PC-3 (cell line): Measurements from ENCODE around the gene CHKB. TPM values are rescaled to one million over a fixed set of nuclear protein-coding genes. Genes with fewer than 3 reads are reported as not detected.

Experiments used
- ATAC-seq: fragments of 200-7000 bp; cut with Tn5 transposase; 2 replicates; pipeline ENCODE4 v1.9.1; 2020; ENCODE audit warnings: mild to moderate bottlenecking, moderate library complexity
- BruUV-seq: library from RNA; stranded (reverse); fragments of 400-500 nt; replicated peaks from 2 replicates; lab custom pipeline; 2021; lab: Mats Ljungman, UMichigan
- CTCF ChIA-PET: fragments of 300-600 bp; sonication (Branson Sonifier 250); formaldehyde crosslinking; loops from one replicate; lab custom pipeline; 2022; ENCODE audit warnings: antibody characterized with exemption; lab: Charles Lee
- POLR2A ChIA-PET: fragments of 300-600 bp; sonication (Branson Sonifier 250); formaldehyde crosslinking; loops from one replicate; lab custom pipeline; 2022; ENCODE audit warnings: antibody characterized with exemption; ENCODE audit not compliant: unreplicated experiment; lab: Charles Lee
- DNase-seq: peaks from one replicate; pipeline ENCODE4 v3.0.0-alpha.2; 2015
- H2AFZ ChIP-seq: fragments of 300-600 bp; sonication (generic); 2 replicates; pipeline ENCODE4 v1.6.0; 2016; ENCODE audit warnings: antibody characterized with exemption, low read length
- H3F3A ChIP-seq: fragments of 300-600 bp; sonication (generic); one replicate; pipeline ENCODE4 v1.6.0; 2017; ENCODE audit warnings: antibody characterized with exemption, low read length, control low read depth, mild to moderate bottlenecking; ENCODE audit not compliant: unreplicated experiment
- H3K27ac ChIP-seq: fragments of 300-600 bp; sonication (generic); 2 replicates; pipeline ENCODE4 v1.5.1; 2016; ENCODE audit warnings: mild to moderate bottlenecking, low read length
- H3K27me3 ChIP-seq: fragments of 300-600 bp; sonication (generic); 2 replicates; pipeline ENCODE4 v1.6.1; 2016; ENCODE audit warnings: low read length, mixed read lengths
- H3K36me3 ChIP-seq: fragments of 300-600 bp; sonication (generic); 2 replicates; pipeline ENCODE4 v1.6.1; 2016; ENCODE audit warnings: low read depth, mixed run types, low read length, mixed read lengths
- H3K4me1 ChIP-seq: fragments of 300-600 bp; sonication (generic); 2 replicates; pipeline ENCODE4 v1.5.1; 2016; ENCODE audit warnings: low read length; ENCODE audit not compliant: insufficient read depth
- H3K4me2 ChIP-seq: fragments of 300-600 bp; sonication (generic); 2 replicates; pipeline ENCODE4 v1.6.0; 2016; ENCODE audit warnings: low read length
- H3K4me3 ChIP-seq: fragments of 300-600 bp; sonication (generic); 2 replicates; pipeline ENCODE4 v1.5.1; 2016; ENCODE audit warnings: mild to moderate bottlenecking, low read length, mixed read lengths
- H3K79me2 ChIP-seq: fragments of 300-600 bp; sonication (generic); 2 replicates; pipeline ENCODE4 v1.6.1; 2017; ENCODE audit warnings: low read length, mixed read lengths
- H3K9ac ChIP-seq: fragments of 300-600 bp; sonication (generic); 2 replicates; pipeline ENCODE4 v1.6.0; 2016; ENCODE audit warnings: mild to moderate bottlenecking, low read length
- H3K9me2 ChIP-seq: fragments of 300-600 bp; sonication (generic); replicated peaks from 2 replicates; pipeline ENCODE4 v1.6.1; 2016; ENCODE audit warnings: mixed run types, low read length, mixed read lengths
- H3K9me3 ChIP-seq: fragments of 300-600 bp; sonication (generic); 2 replicates; pipeline ENCODE4 v1.6.1; 2016; ENCODE audit warnings: low read length, mixed read lengths
- H4K20me1 ChIP-seq: fragments of 300-600 bp; sonication (generic); 2 replicates; pipeline ENCODE4 v1.6.1; 2016; ENCODE audit warnings: low read length, mixed read lengths
- EZH2 ChIP-seq: fragments of 300-600 bp; sonication (generic); IDR thresholded peaks from one replicate; pipeline ENCODE4 v1.6.1; 2017; ENCODE audit warnings: antibody characterized with exemption, mild to moderate bottlenecking, low read length; ENCODE audit not compliant: unreplicated experiment
- EZH2phosphoT487 ChIP-seq: fragments of 300-600 bp; sonication (generic); IDR thresholded peaks from 2 replicates; pipeline ENCODE4 v1.6.1; 2018; ENCODE audit warnings: mild to moderate bottlenecking, antibody characterized with exemption, low read length, borderline replicate concordance
- intact Hi-C: fragments of 100-400 bp; cut with micrococcal nuclease; formaldehyde crosslinking; loops from 2 replicates; pipeline ENCODE4 v1.9.0; 2023
- total RNA-seq: library from RNA; depleted of rRNA; stranded (reverse); fragments of >200 nt; gene quantifications from 2 replicates; pipeline ENCODE4 v1.2.3, GENCODE V29; 2014
- TF ChIP-seq, protein P1 (sequence below): fragments of 300-600 bp; sonication (generic); conservative IDR thresholded peaks from 2 replicates; pipeline ENCODE4 v1.5.1; 2017; ENCODE audit warnings: antibody characterized with exemption, low read depth, mild to moderate bottlenecking, low read length

Gene CHKB
- total RNA-seq, 1 experiment from 2014 or later: 31.5 TPM

DNA sequence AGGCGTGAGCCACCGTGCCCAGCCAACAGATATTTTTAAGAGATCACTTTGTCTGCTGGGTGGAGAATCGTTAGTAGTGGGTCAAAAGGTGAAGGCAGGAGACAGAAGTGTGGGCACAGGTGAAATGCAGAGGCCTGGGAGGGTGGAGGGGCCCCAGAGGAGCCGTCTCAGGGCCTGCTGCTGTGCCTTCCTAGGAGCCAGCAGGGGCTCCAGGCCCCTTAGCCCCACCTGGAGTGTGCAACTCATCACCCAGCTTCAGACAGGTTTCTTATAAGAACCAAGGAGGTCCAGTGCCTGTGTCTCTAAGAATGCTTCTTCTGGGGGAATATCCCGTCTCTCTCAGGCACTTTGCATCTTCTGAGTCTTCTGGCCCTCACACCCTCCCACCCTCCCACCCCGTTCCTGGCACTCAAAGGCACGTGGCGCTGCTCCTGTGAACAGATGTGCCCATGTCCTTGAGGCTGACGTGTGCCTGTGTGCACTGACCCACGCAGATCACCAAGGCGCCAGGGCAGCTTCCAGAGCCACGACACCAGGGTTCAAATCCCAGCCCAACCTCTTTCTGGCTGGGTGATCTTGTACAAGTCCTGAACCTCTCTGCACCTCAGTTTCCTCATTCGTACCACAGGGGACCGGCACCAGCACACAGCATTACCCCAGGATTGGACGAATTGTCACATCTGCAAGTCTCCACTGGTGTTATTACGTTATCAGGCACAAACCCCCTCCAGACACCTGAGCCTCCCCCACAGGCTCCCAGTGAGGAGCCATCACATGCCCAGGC, 41.9 kb upstream of the CHKB start:
- no peaks in the 10 kb centered on the region for H3K36me3 ChIP-seq
- BruUV-seq: no TSS peak
- no peak overlapping the region for H3K27ac ChIP-seq
- no peaks in the 10 kb centered on the region for H3K27me3 ChIP-seq
- TF ChIP-seq, protein P1, sequence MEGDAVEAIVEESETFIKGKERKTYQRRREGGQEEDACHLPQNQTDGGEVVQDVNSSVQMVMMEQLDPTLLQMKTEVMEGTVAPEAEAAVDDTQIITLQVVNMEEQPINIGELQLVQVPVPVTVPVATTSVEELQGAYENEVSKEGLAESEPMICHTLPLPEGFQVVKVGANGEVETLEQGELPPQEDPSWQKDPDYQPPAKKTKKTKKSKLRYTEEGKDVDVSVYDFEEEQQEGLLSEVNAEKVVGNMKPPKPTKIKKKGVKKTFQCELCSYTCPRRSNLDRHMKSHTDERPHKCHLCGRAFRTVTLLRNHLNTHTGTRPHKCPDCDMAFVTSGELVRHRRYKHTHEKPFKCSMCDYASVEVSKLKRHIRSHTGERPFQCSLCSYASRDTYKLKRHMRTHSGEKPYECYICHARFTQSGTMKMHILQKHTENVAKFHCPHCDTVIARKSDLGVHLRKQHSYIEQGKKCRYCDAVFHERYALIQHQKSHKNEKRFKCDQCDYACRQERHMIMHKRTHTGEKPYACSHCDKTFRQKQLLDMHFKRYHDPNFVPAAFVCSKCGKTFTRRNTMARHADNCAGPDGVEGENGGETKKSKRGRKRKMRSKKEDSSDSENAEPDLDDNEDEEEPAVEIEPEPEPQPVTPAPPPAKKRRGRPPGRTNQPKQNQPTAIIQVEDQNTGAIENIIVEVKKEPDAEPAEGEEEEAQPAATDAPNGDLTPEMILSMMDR: no peak
- no peak for TF ChIP-seq EZH2phosphoT487
- no peak for TF ChIP-seq EZH2
- intact Hi-C loops: loop anchor here (5.0 kb wide), 1 partner anchor 97 kb away; the partner anchor contains the start of gene SCO2
- no peak overlapping the region for H3K4me3 ChIP-seq
- H3K9ac ChIP-seq: no peak overlapping the region
- H3K79me2 ChIP-seq: peaks cover 3% of the 10 kb centered on the region; the same call in 1 of the 2 replicates
- no peaks in the 10 kb centered on the region for H4K20me1 ChIP-seq
- no peaks in the 10 kb centered on the region for H3K9me2 ChIP-seq
- H3K4me1 ChIP-seq: peaks cover 28% of the 10 kb centered on the region
- ChIA-PET POLR2A (no interaction called here), CTCF (no interaction called here)
- no peak overlapping the region for H3K4me2 ChIP-seq
- ATAC-seq: no peak
- H3F3A ChIP-seq: no peaks in the 10 kb centered on the region
- no peak for DNase-seq
- no peak overlapping the region for H2AFZ ChIP-seq
- H3K9me3 ChIP-seq: no peaks in the 10 kb centered on the region

GRCh38 chr22:50622723-50623327, 40.2 kb upstream of the CHKB start:
- peak overlapping the region; percentile 98; the same call in 1 of the 2 replicates for H3K4me2 ChIP-seq
- no peak for DNase-seq
- H2AFZ ChIP-seq: no peak overlapping the region
- no peak overlapping the region for H3K9ac ChIP-seq
- TF ChIP-seq, protein P1: no peak
- TF ChIP-seq EZH2phosphoT487: no peak
- H3K4me3 ChIP-seq: no peak overlapping the region
- no peak overlapping the region for H3K27ac ChIP-seq
- BruUV-seq: no TSS peak
- POLR2A ChIA-PET: no interaction called here
- no peaks in the 10 kb centered on the region for H3K27me3 ChIP-seq
- no peaks in the 10 kb centered on the region for H3K79me2 ChIP-seq
- H3F3A ChIP-seq: no peaks in the 10 kb centered on the region
- no peak for ATAC-seq
- H3K9me3 ChIP-seq: no peaks in the 10 kb centered on the region
- no peaks in the 10 kb centered on the region for H3K36me3 ChIP-seq
- CTCF ChIA-PET: no interaction called here
- intact Hi-C loops: loop anchor here (5.0 kb wide), 1 partner anchor 96 kb away; the partner anchor contains the start of gene SCO2
- no peaks in the 10 kb centered on the region for H4K20me1 ChIP-seq
- peaks cover 22% of the 10 kb centered on the region; the same call in 1 of the 2 replicates for H3K4me1 ChIP-seq
- H3K9me2 ChIP-seq: no peaks in the 10 kb centered on the region
